ENCODE measurements around the gene RAB42. TPM values are rescaled to one million over a fixed set of nuclear protein-coding genes. Genes with fewer than 3 reads are reported as not detected.
A peak's percentile ranks its signal among the peaks of the same experiment; 100 is the strongest.

The RAB42 gene, protein sequence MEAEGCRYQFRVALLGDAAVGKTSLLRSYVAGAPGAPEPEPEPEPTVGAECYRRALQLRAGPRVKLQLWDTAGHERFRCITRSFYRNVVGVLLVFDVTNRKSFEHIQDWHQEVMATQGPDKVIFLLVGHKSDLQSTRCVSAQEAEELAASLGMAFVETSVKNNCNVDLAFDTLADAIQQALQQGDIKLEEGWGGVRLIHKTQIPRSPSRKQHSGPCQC
- 1 to 10 TPM in 1 of 2 donors, under 1 TPM in 1; 0.99 to 2.3 TPM for total RNA-seq

DNA sequence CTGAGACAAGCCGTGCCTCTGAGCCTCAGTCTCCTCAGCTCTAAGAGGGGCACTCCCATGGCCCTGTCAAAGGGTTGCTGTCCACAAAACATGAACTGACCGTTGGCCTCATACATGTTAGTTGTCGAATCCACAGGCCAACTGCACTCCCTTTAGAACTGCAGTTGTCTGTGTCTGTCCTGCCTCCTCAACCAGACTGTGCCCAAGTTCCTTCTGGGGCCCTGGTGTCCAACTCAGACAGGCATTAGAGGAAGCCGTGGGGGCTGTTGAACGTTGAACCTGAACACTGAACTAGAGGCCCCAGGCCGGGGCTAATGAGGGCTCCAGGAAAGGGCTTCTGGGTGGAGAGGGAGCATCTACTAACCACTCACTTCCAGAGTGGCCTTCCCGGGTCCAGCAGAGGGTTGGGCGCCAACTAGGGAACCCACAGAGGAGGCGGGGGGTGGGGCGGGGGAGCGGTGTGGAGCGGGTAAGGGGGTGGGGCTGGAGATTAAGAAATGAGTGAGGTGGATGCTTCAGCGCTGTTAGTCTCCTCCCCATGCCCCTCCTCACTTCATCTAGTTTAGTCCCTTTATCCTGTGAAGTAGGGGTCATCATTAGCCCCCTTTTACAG, at the start of gene RAB42:
Gene RAB42 (plus strand): TSS at position 558 of the 613 bp plus-strand sequence. CDS start 247 bp downstream, outside the sequence.
- no peak within 1 kb of the TSS for H3K27ac ChIP-seq
- H3K9me3 ChIP-seq: no peaks in the 10 kb centered on the region
- DNase-seq: peak; percentile 46
- H3K27me3 ChIP-seq: no peaks in the 10 kb centered on the region
- peak within 1 kb of the TSS; percentile 62 for H3K4me3 ChIP-seq
- peak within 1 kb of the TSS; percentile 58 to 72 for H3K9ac ChIP-seq (ENCODE audit: low read depth in 2 of 2, low read length in 2 of 2)
- peaks cover 3% of the 10 kb centered on the region for H3K4me1 ChIP-seq
- TF ChIP-seq, protein P1, sequence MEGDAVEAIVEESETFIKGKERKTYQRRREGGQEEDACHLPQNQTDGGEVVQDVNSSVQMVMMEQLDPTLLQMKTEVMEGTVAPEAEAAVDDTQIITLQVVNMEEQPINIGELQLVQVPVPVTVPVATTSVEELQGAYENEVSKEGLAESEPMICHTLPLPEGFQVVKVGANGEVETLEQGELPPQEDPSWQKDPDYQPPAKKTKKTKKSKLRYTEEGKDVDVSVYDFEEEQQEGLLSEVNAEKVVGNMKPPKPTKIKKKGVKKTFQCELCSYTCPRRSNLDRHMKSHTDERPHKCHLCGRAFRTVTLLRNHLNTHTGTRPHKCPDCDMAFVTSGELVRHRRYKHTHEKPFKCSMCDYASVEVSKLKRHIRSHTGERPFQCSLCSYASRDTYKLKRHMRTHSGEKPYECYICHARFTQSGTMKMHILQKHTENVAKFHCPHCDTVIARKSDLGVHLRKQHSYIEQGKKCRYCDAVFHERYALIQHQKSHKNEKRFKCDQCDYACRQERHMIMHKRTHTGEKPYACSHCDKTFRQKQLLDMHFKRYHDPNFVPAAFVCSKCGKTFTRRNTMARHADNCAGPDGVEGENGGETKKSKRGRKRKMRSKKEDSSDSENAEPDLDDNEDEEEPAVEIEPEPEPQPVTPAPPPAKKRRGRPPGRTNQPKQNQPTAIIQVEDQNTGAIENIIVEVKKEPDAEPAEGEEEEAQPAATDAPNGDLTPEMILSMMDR (IDR thresholded peaks at IDR 0.05): no peak
- no peaks in the 10 kb centered on the region for H3K36me3 ChIP-seq
- intact Hi-C loops (cut with DNase I): no loop called here

DNA sequence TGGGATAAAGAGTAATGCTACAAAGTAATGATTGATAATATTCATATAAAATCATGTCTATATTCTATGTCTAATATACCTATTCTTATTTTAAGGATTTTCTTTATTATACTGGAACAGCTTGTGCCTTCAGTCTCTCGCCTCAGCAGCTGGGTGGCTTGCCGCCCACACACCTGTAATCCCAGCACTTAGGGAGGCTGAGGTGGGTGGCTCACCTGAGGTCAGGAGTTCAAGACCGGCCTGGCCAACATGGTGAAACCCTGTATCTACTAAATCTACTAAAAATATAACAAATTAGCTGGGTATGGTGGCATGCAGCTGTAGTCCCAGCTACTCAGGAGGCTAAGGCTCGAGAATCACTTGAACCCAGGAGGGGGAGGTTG, 46.8 kb upstream of the RAB42 start:
- no peaks in the 10 kb centered on the region for H3K4me1 ChIP-seq
- TF ChIP-seq, protein P1 (IDR thresholded peaks at IDR 0.05): no peak
- H3K36me3 ChIP-seq: no peaks in the 10 kb centered on the region
- no peak overlapping the region for H3K27ac ChIP-seq
- no peak overlapping the region for H3K4me3 ChIP-seq
- intact Hi-C loops (cut with DNase I): no loop called here
- no peaks in the 10 kb centered on the region for H3K27me3 ChIP-seq
- no peak overlapping the region for H3K9ac ChIP-seq (ENCODE audit: low read depth in 2 of 2, low read length in 2 of 2)
- no peak for DNase-seq
- H3K9me3 ChIP-seq: no peaks in the 10 kb centered on the region

DNA sequence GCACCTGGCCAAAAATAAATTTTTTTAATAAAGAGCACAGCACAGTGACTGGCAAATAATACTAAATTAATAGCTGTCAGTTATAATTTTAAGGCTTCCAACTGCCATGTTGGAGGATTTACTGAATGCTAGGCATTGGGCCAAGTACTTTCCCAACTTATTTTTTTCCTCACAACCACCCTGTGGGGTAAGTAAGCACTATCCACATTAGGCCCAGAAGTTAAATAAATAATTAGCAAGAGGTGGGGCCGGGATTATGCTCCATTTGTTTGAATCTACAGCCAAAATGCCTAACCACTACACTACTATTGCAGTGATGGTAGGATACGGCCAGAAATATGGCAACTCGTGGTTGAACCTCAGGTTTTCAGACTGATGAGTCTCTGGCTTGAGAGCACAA, 43.7 kb upstream of the RAB42 start:
- no peak overlapping the region for H3K9ac ChIP-seq (ENCODE audit: low read depth in 2 of 2, low read length in 2 of 2)
- no peak overlapping the region for H3K27ac ChIP-seq
- no peaks in the 10 kb centered on the region for H3K4me1 ChIP-seq
- DNase-seq: no peak
- intact Hi-C loops (cut with DNase I): no loop called here
- no peaks in the 10 kb centered on the region for H3K9me3 ChIP-seq
- no peaks in the 10 kb centered on the region for H3K27me3 ChIP-seq
- TF ChIP-seq, protein P1 (IDR thresholded peaks at IDR 0.05): no peak
- no peaks in the 10 kb centered on the region for H3K36me3 ChIP-seq
- H3K4me3 ChIP-seq: no peak overlapping the region

DNA sequence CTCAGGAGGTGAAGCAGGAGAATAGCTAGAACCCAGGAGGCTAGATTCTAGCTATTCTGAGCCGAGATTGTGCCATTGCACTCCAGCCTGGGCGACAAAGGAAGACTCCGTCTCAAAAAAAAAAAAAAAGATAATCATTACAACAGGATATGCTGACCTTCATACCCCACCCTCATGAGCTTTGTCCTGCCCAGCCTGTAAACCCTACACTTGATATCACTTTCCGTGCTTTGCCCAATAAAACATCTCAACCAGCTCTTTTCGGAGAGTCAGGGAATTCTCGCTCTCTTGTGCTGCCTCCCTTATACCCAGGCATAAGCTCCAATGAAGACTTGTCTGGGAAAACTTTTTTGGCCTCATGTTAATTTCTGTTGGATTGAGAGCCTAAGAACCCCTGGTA, 40.7 kb upstream of the RAB42 start:
- H3K4me3 ChIP-seq: no peak overlapping the region
- peak overlapping the region; percentile 86 for H3K27ac ChIP-seq
- no peaks in the 10 kb centered on the region for H3K27me3 ChIP-seq
- intact Hi-C loops (cut with DNase I): no loop called here
- TF ChIP-seq, protein P1 (IDR thresholded peaks at IDR 0.05): no peak
- H3K36me3 ChIP-seq: no peaks in the 10 kb centered on the region
- no peaks in the 10 kb centered on the region for H3K9me3 ChIP-seq
- H3K4me1 ChIP-seq: peaks cover 5% of the 10 kb centered on the region
- peak; percentile 62 for DNase-seq
- no peak overlapping the region for H3K9ac ChIP-seq (ENCODE audit: low read depth in 2 of 2, low read length in 2 of 2)

DNA sequence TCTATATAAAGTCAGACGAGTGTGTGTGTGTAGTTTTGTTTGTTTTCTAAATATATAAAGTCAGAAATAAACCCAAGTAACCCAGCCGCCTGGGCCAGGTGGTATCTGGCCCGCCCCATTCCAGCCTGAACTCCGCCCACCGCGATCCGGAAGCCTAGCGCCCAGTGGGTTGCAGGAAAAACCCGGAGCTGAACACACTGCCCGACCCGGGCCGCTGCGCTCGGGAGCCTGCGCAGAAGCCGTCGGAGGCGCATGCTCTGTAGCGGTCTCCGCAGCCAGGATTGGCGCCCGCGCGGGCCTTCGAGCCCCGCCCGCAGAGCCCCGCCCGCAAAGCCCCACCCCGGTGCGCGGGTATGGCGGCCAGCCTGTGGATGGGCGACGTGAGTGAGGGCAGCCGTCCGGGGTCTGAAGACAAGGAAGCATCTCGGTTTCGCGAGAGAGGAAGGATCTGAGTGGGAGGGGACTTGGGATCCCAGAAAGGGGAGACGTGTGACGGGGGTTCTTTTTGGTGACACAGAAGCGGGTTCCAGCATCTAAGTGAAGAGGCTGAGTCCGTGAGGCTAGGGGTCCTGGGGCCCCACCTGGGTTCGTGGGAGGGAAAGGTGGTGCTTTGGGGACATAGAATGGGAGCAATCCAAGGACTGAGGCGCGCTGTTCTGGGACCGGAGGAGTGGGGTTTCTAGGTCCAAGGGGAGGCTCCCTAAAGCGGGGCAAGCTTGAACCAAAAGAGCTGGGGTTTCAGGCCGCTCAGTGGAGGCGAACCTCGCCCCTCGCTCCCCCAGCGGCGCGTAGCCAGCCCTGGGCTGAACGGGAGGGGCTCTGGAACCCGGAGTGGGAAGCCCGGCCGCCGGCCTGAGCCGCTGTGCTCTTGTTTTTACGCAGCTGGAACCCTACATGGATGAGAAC, 39.1 kb upstream of the RAB42 start, which contains the start of gene TRNAU1AP:
Gene TRNAU1AP (plus strand): TSS at position 328 of the 906 bp plus-strand sequence. CDS start 26 bp downstream, at position 354.
- peak within 1 kb of the TSS; percentile 86 for H3K27ac ChIP-seq
- no peaks in the 10 kb centered on the region for H3K27me3 ChIP-seq
- DNase-seq: peak; percentile 98
- intact Hi-C loops (cut with DNase I): no loop called here
- TF ChIP-seq, protein P1 (IDR thresholded peaks at IDR 0.05): no peak
- H3K9me3 ChIP-seq: no peaks in the 10 kb centered on the region
- H3K9ac ChIP-seq (ENCODE audit: low read depth in 2 of 2, low read length in 2 of 2): peak within 1 kb of the TSS; percentile 76 to 87
- H3K36me3 ChIP-seq: no peaks in the 10 kb centered on the region
- peak within 1 kb of the TSS; percentile 89 for H3K4me3 ChIP-seq
- peaks cover 5% of the 10 kb centered on the region for H3K4me1 ChIP-seq

Data from colonic mucosa (tissue), 4 donors.